BLaER1 treated with 17β-estradiol and CSF1 and Interleukin-3, amounts not matched to agents 10 nM and 100 nM (cell line): ENCODE measurements around the gene HHLA2.
A peak's percentile ranks its signal among the peaks of the same experiment; 100 is the strongest.

ENCODE experiments used
- H3K27ac ChIP-seq, 11 experiments: shearing (Covaris generic); formaldehyde crosslinking; 2 replicates each; pipeline ENCODE4 v1.8.1; 2022
- H3K27me3 ChIP-seq, 11 experiments: shearing (Covaris generic); formaldehyde crosslinking; 2 replicates each; pipeline ENCODE4 v1.8.1; 2022
- H3K36me3 ChIP-seq, 11 experiments: shearing (Covaris generic); formaldehyde crosslinking; 2 replicates each; pipeline ENCODE4 v1.8.1; 2022
- H3K4me1 ChIP-seq, 10 experiments: shearing (Covaris generic); formaldehyde crosslinking; 2 replicates each; pipeline ENCODE4 v1.8.1; 2022
- H3K4me2 ChIP-seq, 11 experiments: shearing (Covaris generic); formaldehyde crosslinking; 2 replicates each; pipeline ENCODE4 v1.8.1; 2022
- H3K4me3 ChIP-seq, 10 experiments: shearing (Covaris generic); formaldehyde crosslinking; 2 replicates each; pipeline ENCODE4 v1.8.1; 2022
- H3K9ac ChIP-seq, 11 experiments: shearing (Covaris generic); formaldehyde crosslinking; 2 replicates each; pipeline ENCODE4 v1.8.1; 2022
- H3K9me3 ChIP-seq, 11 experiments: shearing (Covaris generic); formaldehyde crosslinking; replicated peaks in 1 of 11; 2 replicates each; pipeline ENCODE4 v1.8.1; 2022
- H4K20me1 ChIP-seq, 11 experiments: shearing (Covaris generic); formaldehyde crosslinking; 2 replicates each; pipeline ENCODE4 v1.8.1; 2022
- Cebpa-rat ChIP-seq, 11 experiments: shearing (Covaris generic); IDR thresholded peaks; 2 replicates each; pipeline ENCODE4 v1.8.1; 2022

Gene HHLA2

DNA sequence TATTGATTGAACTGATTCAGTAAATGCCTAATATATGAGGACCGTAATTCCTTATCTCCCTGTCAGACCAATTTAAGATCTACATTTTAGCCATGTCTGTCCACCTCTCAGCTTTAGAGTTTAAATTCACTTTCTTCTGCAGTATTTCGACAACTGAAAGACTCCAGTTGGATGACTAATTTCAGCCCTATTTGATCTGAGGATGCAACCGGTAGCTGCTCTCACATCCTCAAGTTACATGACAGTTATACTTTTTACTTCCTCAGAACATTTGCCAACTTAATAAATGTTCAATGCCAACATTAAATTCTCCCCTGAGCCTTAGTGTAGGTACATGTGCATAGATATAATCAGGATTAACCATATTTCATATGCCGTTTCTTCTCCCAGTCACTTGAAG, 2.5 kb upstream of the HHLA2 start:
- Histone ChIP-seq H3K27ac (peak overlapping the region in 10 of 11 experiments; percentile 59 to 90 (median 77); a peak in 19 of 22 replicates), H3K4me3 (peak overlapping the region in 3 of 10 experiments; percentile 4 to 50 (median 43); a peak in 1 of 20 replicates), H3K4me2 (peak overlapping the region; percentile 67 to 93 (median 76))

DNA sequence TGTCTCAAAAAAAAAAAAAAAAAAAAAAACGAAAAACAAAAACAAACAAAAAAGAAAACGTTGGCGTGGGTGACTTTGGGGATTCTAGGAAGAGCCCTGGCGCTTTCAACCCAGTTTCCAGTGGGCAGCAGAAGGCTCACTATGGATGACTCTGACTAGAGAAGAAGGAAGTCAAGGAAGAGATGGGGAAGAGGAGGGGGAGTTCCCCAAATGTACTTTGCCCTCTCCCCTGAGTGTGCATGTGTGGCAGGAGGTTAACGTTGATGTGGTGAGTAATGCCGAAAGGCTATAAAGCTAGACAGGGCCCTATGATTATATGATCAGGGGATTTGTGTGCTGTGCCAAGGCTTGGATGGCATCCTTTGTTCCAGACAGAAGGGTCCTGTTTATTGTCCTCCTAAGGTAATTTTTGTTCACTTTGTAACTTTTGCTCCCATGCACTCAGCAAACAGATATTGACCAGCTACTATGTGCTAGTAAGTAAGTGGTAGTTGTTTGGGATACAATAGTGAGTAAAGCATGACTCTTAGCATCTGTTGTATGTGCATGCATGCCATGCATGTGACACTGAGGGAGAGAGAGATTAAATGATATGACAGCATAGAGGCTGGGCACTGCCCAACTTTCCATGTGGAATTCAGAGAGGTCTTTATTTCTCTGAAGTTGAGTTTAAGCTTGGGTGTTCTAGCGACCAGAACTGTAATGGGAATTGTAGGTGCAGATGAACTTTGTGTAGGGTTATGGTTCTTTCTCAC, 750 bp upstream of the HHLA2 start:
- no peaks in the 10 kb centered on the region for H4K20me1 ChIP-seq
- peaks cover 21 to 59% (median 39%) of the 10 kb centered on the region in 10 experiments for H3K4me1 ChIP-seq
- H3K36me3 ChIP-seq, result no peaks in the 10 kb centered on the region
- H3K9me3 ChIP-seq, result peaks cover 5 to 15% (median 9%) of the 10 kb centered on the region in 11 experiments; a peak in 13 of 22 replicates
- no peak for TF ChIP-seq Cebpa-rat (IDR thresholded peaks at IDR 0.05)
- H3K4me2 ChIP-seq, result peak overlapping the region in 6 of 11 experiments; percentile 62 to 93 (median 86); a peak in 10 of 22 replicates
- no peak overlapping the region for H3K9ac ChIP-seq
- H3K27me3 ChIP-seq, result no peaks in the 10 kb centered on the region
- peak overlapping the region in 4 of 11 experiments; percentile 77 to 90 (median 87); a peak in 7 of 22 replicates for H3K27ac ChIP-seq
- H3K4me3 ChIP-seq, result no peak overlapping the region

More for the DNA sequence above, 2.5 kb upstream of the HHLA2 start:
- Histone ChIP-seq H4K20me1 (no peaks in the 10 kb centered on the region), H3K9me3 (peaks cover 5 to 21% (median 10%) of the 10 kb centered on the region in 11 experiments; a peak in 15 of 22 replicates), H3K9ac (peak overlapping the region in 8 of 11 experiments; percentile 55 to 77 (median 60); a peak in 14 of 22 replicates), H3K27me3 (no peaks in the 10 kb centered on the region), H3K4me1 (peaks cover 21 to 59% (median 39%) of the 10 kb centered on the region in 10 experiments), H3K36me3 (no peaks in the 10 kb centered on the region)
- no peak for TF ChIP-seq Cebpa-rat (IDR thresholded peaks at IDR 0.05)

DNA sequence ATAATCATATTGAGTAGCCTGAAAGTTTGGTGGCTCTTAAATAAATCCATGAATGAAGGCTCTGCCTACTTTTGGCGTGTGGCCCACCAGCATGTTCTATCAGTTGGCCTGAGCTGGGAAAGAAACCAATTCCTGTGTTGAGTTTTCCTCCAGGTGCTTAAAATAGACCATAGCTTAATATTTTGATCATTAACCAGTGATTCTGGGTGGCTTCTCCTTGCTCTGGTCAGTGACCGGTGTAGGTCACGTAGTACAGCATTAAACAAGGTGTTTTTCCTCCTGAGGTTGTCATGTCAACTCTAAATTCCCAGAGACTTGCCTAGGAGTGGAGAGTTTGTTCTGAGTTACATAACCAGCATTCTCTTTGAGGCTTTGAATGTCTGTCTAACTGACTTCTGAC, 1.3 kb downstream of the HHLA2 start:
- Histone ChIP-seq H3K27ac (no peak overlapping the region), H3K9me3 (no peaks in the 10 kb centered on the region), H4K20me1 (no peaks in the 10 kb centered on the region), H3K27me3 (no peaks in the 10 kb centered on the region), H3K4me2 (no peak overlapping the region), H3K9ac (no peak overlapping the region), H3K36me3 (no peaks in the 10 kb centered on the region), H3K4me3 (no peak overlapping the region), H3K4me1 (peaks cover 17 to 43% (median 30%) of the 10 kb centered on the region in 10 experiments)
- TF ChIP-seq Cebpa-rat (IDR thresholded peaks at IDR 0.05), result no peak

DNA sequence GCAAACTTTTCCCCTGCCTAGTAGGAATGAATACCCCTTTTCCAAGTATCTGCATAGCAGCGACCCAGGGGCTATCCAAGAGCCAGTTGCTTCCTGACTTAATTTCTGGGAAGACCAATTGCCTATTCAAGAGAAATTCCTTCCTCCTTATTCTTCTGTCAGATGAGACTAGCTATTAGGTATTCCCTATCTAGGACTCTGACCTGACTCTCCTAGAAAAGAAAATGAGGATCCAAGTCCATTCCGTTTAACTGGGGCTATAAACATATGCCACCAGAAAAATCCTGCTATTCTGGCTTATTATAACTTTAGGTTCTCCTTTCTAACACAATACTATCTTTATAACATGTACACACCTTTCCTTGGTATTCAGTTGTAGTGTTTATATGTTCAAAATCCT, 1.7 kb downstream of the HHLA2 start:
- Histone ChIP-seq H3K4me1 (peaks cover 13 to 39% (median 26%) of the 10 kb centered on the region in 10 experiments), H3K27ac (no peak overlapping the region), H3K36me3 (no peaks in the 10 kb centered on the region), H3K9me3 (no peaks in the 10 kb centered on the region), H3K4me3 (no peak overlapping the region), H3K27me3 (no peaks in the 10 kb centered on the region), H3K4me2 (no peak overlapping the region), H3K9ac (no peak overlapping the region), H4K20me1 (no peaks in the 10 kb centered on the region)
- TF ChIP-seq Cebpa-rat (IDR thresholded peaks at IDR 0.05), result no peak

DNA sequence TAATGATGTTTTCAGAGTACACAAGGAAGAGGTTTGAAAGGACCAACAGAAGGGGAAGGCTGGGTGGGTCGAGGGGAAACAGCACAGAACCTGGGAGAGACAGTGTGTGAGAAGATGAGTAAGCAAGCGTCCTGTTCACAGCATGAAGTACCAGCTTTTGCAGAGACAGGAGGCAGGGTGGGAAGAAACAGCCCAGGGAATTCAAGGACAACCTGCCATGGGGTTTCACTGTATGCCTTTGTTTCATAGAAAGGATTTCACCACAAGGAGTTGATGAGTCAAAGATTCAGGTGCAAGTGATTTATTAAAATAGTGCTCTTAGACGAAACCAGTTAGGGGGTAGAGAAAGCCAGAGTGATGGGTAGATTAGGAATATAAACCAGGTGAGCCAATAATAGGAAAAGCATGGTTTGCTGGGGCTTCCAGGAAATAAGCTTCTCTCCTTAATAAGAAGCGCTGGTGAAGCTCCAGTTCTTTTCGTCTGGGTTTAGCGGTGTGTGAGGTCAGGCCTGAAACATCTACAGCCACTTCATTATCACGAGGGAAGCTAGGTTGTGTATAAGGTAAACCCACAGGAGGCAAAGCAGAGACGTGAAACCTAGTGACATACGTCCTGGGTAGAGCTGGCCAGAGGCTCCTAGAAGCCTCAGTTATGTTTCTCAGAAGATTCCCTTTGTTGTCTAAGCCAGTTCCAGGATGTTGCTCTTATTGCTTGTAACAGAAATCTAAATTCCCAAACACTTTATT, 3.9 kb downstream of the HHLA2 start:
- Histone ChIP-seq H3K36me3 (no peaks in the 10 kb centered on the region), H3K27me3 (no peaks in the 10 kb centered on the region), H3K9me3 (no peaks in the 10 kb centered on the region), H3K27ac (no peak overlapping the region), H3K4me1 (peaks cover 0 to 17% (median 5%) of the 10 kb centered on the region in 10 experiments; a peak in 10 of 20 replicates), H3K4me3 (no peak overlapping the region), H3K9ac (no peak overlapping the region), H4K20me1 (no peaks in the 10 kb centered on the region), H3K4me2 (no peak overlapping the region)
- TF ChIP-seq Cebpa-rat (IDR thresholded peaks at IDR 0.05), result no peak

DNA sequence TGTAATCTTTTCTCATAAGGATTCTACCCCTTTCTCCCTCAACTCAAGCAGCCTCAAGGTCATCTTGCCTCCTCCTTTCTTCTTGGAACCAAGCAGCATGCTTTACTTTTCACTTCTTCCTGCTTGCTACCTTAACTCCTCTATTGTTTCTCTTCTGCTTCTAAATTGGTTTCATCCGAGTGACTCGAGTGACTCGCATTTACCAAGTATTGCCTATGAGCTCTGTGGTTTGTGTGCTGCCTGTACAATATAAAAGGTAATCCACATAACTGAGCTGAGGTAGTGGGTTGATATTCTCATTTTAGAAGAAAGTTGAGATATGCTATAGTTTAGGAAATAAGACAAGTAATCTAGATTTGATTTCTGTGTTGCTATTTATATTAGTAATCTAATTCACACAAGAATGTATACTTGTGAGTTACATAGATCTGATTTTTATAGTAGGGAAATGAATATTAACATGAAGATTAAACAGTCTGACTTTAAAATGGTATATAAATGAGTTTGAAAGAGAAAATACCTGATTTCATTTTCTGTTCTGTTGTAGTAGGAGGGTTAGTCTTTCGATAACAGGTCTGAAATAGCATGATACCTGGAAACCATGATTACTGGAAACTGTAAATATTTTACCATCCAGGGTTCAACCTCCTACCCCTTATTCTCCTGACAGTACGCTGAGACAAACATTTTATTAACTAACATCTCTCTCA, 5.5 kb downstream of the HHLA2 start:
- no peak for TF ChIP-seq Cebpa-rat (IDR thresholded peaks at IDR 0.05)
- H4K20me1 ChIP-seq, result no peaks in the 10 kb centered on the region

DNA sequence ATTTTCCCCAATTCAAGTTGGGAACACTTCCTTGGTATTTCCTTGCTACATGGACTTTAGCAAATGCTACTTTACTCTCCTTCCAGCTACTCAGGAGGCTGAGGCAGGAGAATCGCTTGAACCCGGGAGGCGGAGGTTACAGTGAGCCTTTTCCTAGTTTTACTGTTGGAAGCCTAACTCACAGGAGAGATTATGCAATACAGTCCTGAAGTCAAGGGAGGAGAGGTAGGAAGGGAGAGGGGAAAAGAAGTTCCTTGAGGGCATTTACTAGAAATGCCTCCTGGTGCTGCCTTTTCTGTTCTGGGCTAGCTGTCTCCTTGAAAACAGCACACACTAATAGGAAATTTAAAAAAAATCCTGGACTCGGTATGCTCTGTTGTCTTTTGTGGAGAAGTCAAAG, 6.2 kb downstream of the HHLA2 start:
- Histone ChIP-seq H3K4me3 (no peak overlapping the region), H3K4me1 (0 out of 20 replicates have a peak, but pooled peaks cover 0 to 6% (median 0%) of the 10 kb centered on the region in 10 experiments), H3K36me3 (no peaks in the 10 kb centered on the region), H3K9ac (no peak overlapping the region), H3K27ac (no peak overlapping the region), H3K27me3 (no peaks in the 10 kb centered on the region), H4K20me1 (no peaks in the 10 kb centered on the region), H3K9me3 (no peaks in the 10 kb centered on the region), H3K4me2 (0 out of 22 replicates have a peak overlapping the region, but pooled peaks of 1 of the 11 experiments have one; percentile 19)
- TF ChIP-seq Cebpa-rat (IDR thresholded peaks at IDR 0.05), result 0 out of 22 replicates have a peak, but pooled peaks of 2 of the 11 experiments have one; percentile 11 to 24

More for the DNA sequence above, 5.5 kb downstream of the HHLA2 start:
- Histone ChIP-seq H3K9me3 (no peaks in the 10 kb centered on the region), H3K4me1 (0 out of 20 replicates have a peak, but pooled peaks cover 0 to 6% (median 0%) of the 10 kb centered on the region in 10 experiments), H3K4me2 (peak overlapping the region in 2 of 11 experiments; percentile 3 to 6; a peak in 1 of 22 replicates), H3K36me3 (no peaks in the 10 kb centered on the region), H3K27me3 (no peaks in the 10 kb centered on the region), H3K9ac (no peak overlapping the region), H3K4me3 (no peak overlapping the region), H3K27ac (no peak overlapping the region)

DNA sequence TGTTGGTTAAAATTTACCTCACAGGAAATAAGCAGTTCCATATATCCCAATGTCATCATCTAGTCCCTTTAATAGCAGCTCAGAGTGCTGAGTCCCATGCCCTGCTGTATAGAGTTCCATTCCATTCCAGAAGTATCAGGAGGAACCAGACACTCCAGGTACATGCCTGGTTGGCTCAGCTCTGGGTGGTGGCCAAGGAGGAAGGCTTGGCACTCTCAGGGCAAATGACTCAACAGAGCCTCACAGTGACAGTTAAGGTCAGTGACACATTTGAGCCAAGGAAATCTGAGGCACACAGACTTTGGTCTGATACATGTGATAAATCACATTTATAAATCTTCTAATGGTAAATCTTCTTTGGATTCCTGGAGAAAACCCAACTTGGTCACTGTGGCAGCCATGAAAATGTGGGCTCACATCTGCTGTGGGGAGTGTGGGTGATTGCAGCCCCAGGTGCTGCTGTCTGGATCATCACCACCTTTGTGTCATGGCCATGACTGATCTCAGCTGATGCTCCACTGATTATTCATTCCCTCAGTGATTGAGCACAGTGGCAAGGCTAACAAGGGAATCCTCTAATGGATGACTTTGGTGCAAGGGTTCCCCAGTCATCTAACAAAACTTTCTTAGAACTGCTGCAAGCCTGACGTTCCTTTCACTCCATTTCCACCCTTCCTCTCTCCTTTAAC, 9.3 kb downstream of the HHLA2 start:
- Histone ChIP-seq H4K20me1 (no peaks in the 10 kb centered on the region), H3K4me3 (no peak overlapping the region), H3K9me3 (peaks cover 6 to 13% (median 10%) of the 10 kb centered on the region in 11 experiments; a peak in 18 of 22 replicates), H3K27me3 (no peaks in the 10 kb centered on the region), H3K4me1 (0 out of 20 replicates have a peak, but pooled peaks cover 0 to 6% (median 0%) of the 10 kb centered on the region in 10 experiments), H3K36me3 (no peaks in the 10 kb centered on the region), H3K9ac (no peak overlapping the region), H3K4me2 (no peak overlapping the region), H3K27ac (no peak overlapping the region)
- no peak for TF ChIP-seq Cebpa-rat (IDR thresholded peaks at IDR 0.05)
